Measurements from ENCODE around the gene TTLL3.
"Not testable (repeated sequence)": the region's sequence is repeated elsewhere in the genome, so short reads cannot be mapped to it uniquely, and the experiment has no call there.

The TTLL3 gene

GRCh38 chr3:9838856-9839255 is 28.8 kb downstream of the TTLL3 start:
- no peak for DNase-seq

DNA sequence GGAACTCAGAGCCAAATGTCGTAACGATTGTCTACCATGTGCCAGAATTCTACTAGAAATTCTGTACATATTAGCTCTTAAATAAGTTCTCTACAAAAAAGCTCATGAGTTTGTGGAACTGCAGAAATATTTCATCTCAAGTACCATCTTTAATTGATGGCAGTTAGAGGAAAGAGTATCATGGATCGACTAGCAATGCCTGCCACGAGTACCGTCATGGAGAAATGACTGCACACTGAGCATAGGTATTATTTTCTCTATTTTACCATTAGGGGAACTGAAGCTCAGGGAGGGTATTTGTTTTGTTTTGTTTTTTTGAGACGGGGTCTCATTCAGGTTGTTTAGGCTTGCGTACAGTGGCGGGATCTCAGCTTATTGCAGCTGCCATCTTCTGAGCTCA is 31.0 kb downstream of the TTLL3 start:
- no peak for DNase-seq

GRCh38 chr3:9843715-9844438 is 33.8 kb downstream of the TTLL3 start, which contains the start of gene RPUSD3:
Gene RPUSD3 (minus strand): TSS chr3:9844008. CDS start chr3:9843990, 18 bp downstream.
- peak; percentile 35 for DNase-seq

GRCh38 chr3:9846231-9846630 is 36.2 kb downstream of the TTLL3 start:
- no peak for DNase-seq

- DNase-seq = no peak
Observed at GRCh38 chr3:9846931-9847488, 36.9 kb downstream of the TTLL3 start.

DNA sequence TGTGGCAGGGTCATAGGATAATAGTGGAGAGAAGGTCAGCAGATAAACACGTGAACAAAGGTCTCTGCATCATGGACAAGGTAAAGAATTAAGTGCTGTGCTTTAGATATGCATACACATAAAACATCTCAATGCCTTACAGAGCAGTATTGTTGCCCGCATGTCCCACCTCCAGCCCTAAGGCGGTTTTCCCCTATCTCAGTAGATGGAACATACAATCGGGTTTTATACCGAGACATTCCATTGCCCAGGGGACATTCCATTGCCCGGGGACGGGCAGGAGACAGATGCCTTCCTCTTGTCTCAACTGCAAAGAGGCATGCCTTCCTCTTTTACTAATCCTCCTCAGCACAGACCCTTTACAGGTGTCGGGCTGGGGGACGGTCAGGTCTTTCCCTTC is 37.8 kb downstream of the TTLL3 start:
- not testable (repeated sequence) for DNase-seq

DNA sequence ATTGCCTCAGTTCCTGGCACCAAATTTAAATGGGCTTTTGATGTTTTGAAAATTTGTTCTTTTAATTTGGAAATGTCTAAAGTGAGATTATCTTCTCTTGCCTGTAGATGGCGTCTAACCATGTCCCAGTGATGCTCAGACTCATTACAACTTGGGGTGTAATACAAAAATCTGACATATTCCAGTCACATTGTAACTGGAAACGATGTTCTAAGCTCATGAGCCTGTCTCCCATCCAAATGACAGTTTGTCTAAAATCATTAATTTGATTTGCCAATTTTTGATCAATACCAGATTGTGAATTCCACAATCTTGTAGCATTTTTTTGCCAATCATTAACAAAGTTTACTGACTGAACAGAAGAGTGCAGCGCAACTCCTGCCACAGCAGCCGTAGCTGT is 38.8 kb downstream of the TTLL3 start:
- not testable (repeated sequence) for DNase-seq

GRCh38 chr3:9851383-9851782 is 41.3 kb downstream of the TTLL3 start:
- DNase-seq = not testable (repeated sequence)

DNA sequence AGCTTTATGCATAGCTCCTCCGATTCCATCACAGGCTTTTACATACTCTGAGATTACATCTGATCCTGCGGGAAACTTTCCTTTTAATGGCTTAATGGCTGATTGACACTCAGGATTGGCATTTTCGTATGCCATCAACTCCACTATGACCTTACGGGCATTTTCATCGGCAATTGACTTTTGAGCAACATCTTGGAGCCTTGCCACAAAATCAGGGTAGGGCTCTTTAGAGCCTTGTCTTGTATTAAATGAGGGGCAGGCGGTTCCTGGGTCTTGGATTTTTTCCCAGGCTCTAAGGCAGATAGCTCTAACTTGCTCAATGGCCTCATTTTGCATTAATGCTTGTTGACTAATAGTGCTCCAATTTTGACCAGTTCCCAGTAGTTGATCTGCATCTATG is 41.9 kb downstream of the TTLL3 start:
- DNase-seq = not testable (repeated sequence)

DNA sequence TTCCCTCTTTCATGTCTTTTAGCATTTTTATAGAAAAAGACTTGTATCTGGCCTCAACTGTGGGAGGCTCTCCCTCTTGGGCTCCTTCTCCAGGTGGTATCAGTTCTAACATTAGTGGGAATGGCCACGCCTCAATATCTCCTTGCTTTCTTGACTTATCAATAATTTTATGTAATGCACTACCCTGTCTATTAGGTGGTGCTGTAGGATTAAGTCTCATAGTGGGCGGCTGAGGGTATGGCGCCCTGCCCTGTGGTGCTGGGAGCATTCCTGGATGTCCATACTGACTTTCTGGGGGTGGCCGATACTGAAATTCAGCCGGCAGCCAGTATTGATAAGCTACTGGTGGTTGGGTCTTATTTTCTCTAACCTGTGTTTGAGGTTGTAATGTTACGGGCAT is 42.5 kb downstream of the TTLL3 start:
- DNase-seq = no peak

DNA sequence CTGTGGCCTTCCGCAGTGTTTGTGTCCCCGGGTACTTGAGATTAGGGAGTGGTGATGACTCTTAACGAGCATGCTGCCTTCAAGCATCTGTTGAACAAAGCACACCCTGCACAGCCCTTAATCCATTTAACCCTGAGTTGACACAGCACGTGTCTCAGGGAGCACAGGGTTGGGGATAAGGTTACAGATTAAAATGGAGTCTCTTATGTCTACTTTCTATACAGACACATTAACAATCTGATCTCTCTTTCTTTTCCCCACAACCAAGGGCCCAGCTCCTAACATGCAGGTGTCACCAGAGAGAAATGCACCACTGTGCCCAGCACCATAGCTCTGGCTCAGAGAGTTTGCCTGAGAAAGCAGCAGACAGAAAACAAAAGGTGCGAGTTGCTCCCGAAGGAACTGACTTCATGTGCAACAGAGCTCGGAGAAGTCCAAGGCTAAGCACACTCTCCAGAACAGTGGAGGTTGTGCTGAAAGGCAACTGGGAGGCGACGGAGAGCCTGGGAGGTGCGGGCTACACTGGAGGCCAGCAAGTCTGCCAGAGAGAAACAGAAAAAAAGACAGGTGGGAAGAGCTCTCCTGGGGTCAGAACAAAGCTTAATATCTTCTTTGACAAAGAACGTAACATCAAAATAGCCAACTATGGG is 44.4 kb downstream of the TTLL3 start:
- not testable (repeated sequence) for DNase-seq

- DNase-seq = no peak
Observed at GRCh38 chr3:9855594-9855993, 45.5 kb downstream of the TTLL3 start.

- no peak for DNase-seq
Observed at GRCh38 chr3:9859530-9860025, 49.5 kb downstream of the TTLL3 start.

GRCh38 chr3:9861201-9861600 is 51.1 kb downstream of the TTLL3 start:
- no peak for DNase-seq

DNA sequence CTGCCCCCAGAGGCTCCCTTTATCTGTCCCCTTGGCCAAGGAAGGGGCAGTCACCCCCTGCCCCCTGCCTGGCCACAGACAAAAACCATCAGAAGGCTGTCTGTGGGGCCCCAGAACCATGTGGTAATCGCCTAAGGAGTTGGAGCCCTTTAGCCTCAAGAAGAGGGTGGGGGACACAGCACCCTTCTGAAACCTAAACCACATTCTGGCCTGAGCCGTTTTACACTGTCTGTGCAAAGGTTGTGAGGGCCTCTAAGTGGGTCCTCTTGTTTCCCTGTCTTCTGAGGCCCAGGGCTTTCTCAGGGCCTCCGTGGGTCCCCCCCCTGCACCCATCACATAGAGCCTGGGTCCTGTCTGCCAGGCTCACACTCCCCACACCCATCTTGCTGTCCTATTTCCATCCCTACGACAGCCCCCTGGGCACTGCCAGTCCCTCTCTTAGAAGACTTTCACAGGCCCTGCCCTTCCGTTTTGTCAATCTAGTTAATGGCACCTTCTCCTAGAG is 51.6 kb downstream of the TTLL3 start:
- no peak for DNase-seq

- no peak for DNase-seq
Observed at GRCh38 chr3:9862391-9863057, 52.5 kb downstream of the TTLL3 start.

- no peak for DNase-seq
Observed at GRCh38 chr3:9863058-9863772, 53.2 kb downstream of the TTLL3 start.

- DNase-seq = peak; percentile 61
Observed at GRCh38 chr3:9864200-9864927, 54.3 kb downstream of the TTLL3 start.

GRCh38 chr3:9865125-9865637 is 55.1 kb downstream of the TTLL3 start:
- not testable (repeated sequence) for DNase-seq

GRCh38 chr3:9866639-9867038 is 56.6 kb downstream of the TTLL3 start:
- no peak for DNase-seq

DNA sequence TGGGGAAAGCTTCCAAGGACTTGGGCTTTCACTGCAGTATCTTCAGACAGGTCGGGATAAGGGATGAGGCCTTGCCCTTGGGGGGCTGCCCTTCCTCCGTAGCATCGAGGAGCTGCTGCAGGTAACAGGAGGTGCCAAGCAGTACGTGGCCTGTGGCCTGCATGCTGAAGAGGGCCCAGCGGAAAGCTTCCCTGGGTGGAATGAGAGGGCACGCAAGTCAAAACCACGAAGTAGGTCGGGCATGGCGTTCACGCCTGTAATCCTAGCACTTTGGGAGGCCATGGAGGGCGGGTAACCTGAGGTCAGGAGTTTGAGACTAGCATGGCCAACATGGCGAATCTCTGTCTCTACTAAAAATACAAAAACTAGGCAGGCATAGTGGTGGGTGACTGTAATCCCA is 57.0 kb downstream of the TTLL3 start:
- DNase-seq = no peak

DNA sequence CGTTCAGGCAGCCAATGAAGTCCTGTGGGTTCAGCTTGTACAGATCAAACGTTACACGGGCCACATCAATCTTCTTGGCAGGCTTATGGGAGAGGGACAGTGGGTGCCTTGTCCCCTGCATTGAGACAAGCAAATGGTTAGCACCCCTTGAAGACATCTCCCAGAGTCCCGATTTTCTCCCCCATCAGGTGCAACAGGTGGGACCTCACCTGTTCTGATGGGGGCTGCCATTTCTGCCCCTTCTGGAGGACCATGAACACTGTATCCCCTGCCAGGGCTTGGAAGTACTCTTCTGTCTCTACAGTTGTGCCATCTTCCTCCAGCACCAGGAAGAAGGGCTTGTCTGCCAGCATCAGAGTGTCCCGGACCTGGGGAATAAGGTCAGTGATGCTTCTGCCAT is 59.9 kb downstream of the TTLL3 start:
- no peak for DNase-seq
